T-cell (primary cell): ENCODE measurements around the gene NCOA7. TPM values are rescaled to one million over a fixed set of nuclear protein-coding genes. Genes with fewer than 3 reads are reported as not detected.
A peak's percentile ranks its signal among the peaks of the same experiment; 100 is the strongest.

Source experiments
- ATAC-seq, 4 experiments: fragments of 200-7000 bp in 3 of 4; fragments of 150-1000 bp in 1 of 4; cut with Tn5 transposase; replicated peaks in 1 of 4; 1 replicate in 3 of 4; 2 replicates in 1 of 4; pipeline ENCODE4 v1.10.0; 2021; ENCODE audit warnings: moderate library complexity in 3 of 4, mild to moderate bottlenecking in 2 of 4, moderate number of reproducible peaks in 1 of 4
- CTCF ChIA-PET, 2 donors: fragments of 300-600 bp; sonication (Branson Sonifier 250); formaldehyde crosslinking; loops; one replicate each; lab custom pipeline; 2022; ENCODE audit warnings: antibody characterized with exemption in 2 of 2; lab: Charles Lee
- POLR2A ChIA-PET, 2 donors: fragments of 300-600 bp; sonication (Branson Sonifier 250); formaldehyde crosslinking; loops; one replicate each; lab custom pipeline; 2022; ENCODE audit warnings: antibody characterized with exemption in 2 of 2; lab: Charles Lee
- DNase-seq, 35 experiments: peaks; one replicate each; pipeline versions ENCODE4 v3.0.0 to v3.0.0-alpha.2; 2013 to 2023
- H3K27ac ChIP-seq: one replicate; pipeline ENCODE4 v1.5.1; 2013; ENCODE audit warnings: low read length
- H3K27me3 ChIP-seq, 2 experiments: replicated peaks in 1 of 2; 1 replicate in 1 of 2; 2 replicates in 1 of 2; pipeline versions ENCODE4 v1.6.1 to v1.7.0; 2013; ENCODE audit warnings: low read length in 1 of 2, mixed read lengths in 1 of 2; ENCODE audit not compliant: control insufficient read depth in 2 of 2, insufficient read depth in 2 of 2; ENCODE audit errors: extremely low read depth in 1 of 2
- H3K36me3 ChIP-seq, 2 donors: 1 replicate in 1 of 2; 2 replicates in 1 of 2; pipeline versions ENCODE4 v1.6.1 to v1.7.0; 2013; ENCODE audit warnings: low read length in 1 of 2; ENCODE audit not compliant: control insufficient read depth in 2 of 2, insufficient read depth in 1 of 2; ENCODE audit errors: extremely low read depth in 1 of 2
- H3K4me1 ChIP-seq, 2 experiments: 1 replicate in 1 of 2; 2 replicates in 1 of 2; pipeline versions ENCODE4 v1.6.1 to v1.7.0; 2013; ENCODE audit warnings: low read length in 2 of 2, mixed read lengths in 1 of 2; ENCODE audit not compliant: insufficient read depth in 2 of 2, control insufficient read depth in 1 of 2; ENCODE audit errors: extremely low read depth in 1 of 2
- H3K4me3 ChIP-seq, 2 donors: 1 replicate in 1 of 2; 2 replicates in 1 of 2; pipeline versions ENCODE4 v1.5.1 to v1.7.0; 2013; ENCODE audit warnings: mild to moderate bottlenecking in 2 of 2, low read length in 1 of 2, moderate library complexity in 1 of 2; ENCODE audit not compliant: control insufficient read depth in 1 of 2; ENCODE audit errors: extremely low read depth in 1 of 2
- H3K9me3 ChIP-seq: 2 replicates; pipeline ENCODE4 v1.7.0; 2013
- H3K27ac Mint-ChIP-seq, 2 donors: one replicate each; pipeline ENCODE4 v1.8.0; 2020 to 2021; ENCODE audit warnings: mild to moderate bottlenecking in 2 of 2, mixed read lengths in 2 of 2
- H3K27me3 Mint-ChIP-seq, 2 donors: one replicate each; pipeline ENCODE4 v1.8.0; 2021 to 2022; ENCODE audit warnings: mixed read lengths in 2 of 2
- H3K36me3 Mint-ChIP-seq: one replicate; pipeline ENCODE4 v1.8.0; 2021; ENCODE audit warnings: mixed read lengths
- H3K4me1 Mint-ChIP-seq, 3 donors: one replicate each; pipeline ENCODE4 v1.8.0; 2020 to 2022; ENCODE audit warnings: mixed read lengths in 3 of 3, mild to moderate bottlenecking in 1 of 3
- H3K4me3 Mint-ChIP-seq, 3 donors: one replicate each; pipeline ENCODE4 v1.8.0; 2020 to 2022; ENCODE audit warnings: mild to moderate bottlenecking in 3 of 3, mixed read lengths in 3 of 3, moderate library complexity in 3 of 3
- H3K9me3 Mint-ChIP-seq, 3 donors: one replicate each; pipeline ENCODE4 v1.8.0; 2020 to 2022; ENCODE audit warnings: mixed read lengths in 3 of 3
- WGBS: methylation state at CpG from one replicate; pipeline ENCODE4 v1.1.5; 2013; ENCODE audit warnings: missing lambda C conversion rate; ENCODE audit not compliant: insufficient coverage; 5-methylcytosine and 5-hydroxymethylcytosine counted together
- total RNA-seq, 35 experiments: library from RNA in 6 of 35; stranded (reverse) in 6 of 35; fragments of 120-200 nt in 1 of 35; gene quantifications; one replicate each; pipeline versions ENCODE4 v1.2.1 to v1.2.4 and lab custom pipeline; 2013 to 2026

The NCOA7 gene
- total RNA-seq, 5 donors from 2014 or later (not counting 1 experiment from before 2014, with no cell fraction given) = 40.3 to 51.6 (median 46.4) TPM

GRCh38 chr6:125795301-125795700, 4.5 kb downstream of the NCOA7 start:
- Histone ChIP-seq H3K4me1 (peaks cover 2 to 12% of the 10 kb centered on the region in 2 experiments), H3K27me3 (no peaks in the 10 kb centered on the region), H3K36me3 (peaks cover 2 to 6% of the 10 kb centered on the region in 2 donors), H3K4me3 (no peak overlapping the region), H3K27ac (no peak overlapping the region), H3K9me3 (no peaks in the 10 kb centered on the region)
- no peaks in the 10 kb centered on the region for H3K27me3 Mint-ChIP-seq
- POLR2A ChIA-PET = interaction anchor here in 1 of 2 donors (0.5 to 0.6 kb wide), 2 partner anchors 134 to 152 kb away, joined by 3 to 10 read pairs; no protein-coding TSS in a partner anchor
- H3K9me3 Mint-ChIP-seq = no peaks in the 10 kb centered on the region
- peaks cover 21% of the 10 kb centered on the region for H3K36me3 Mint-ChIP-seq
- ATAC-seq = no peak
- no peak overlapping the region for H3K4me3 Mint-ChIP-seq
- no CpG with 5 or more reads among the region's 1 CpG for WGBS
- H3K4me1 Mint-ChIP-seq = peaks cover 60 to 64% (median 61%) of the 10 kb centered on the region in 3 donors
- no peak overlapping the region for H3K27ac Mint-ChIP-seq
- DNase-seq = no peak
- CTCF ChIA-PET = interaction anchor here (1.1 to 6.6 kb wide), 3 partner anchors 9 to 191 kb away, joined by 3 to 68 read pairs (median 3); partner anchors contain the start of genes HINT3 (in 1 of the 2) and TRMT11 (in 1 of the 2)

- Mint-ChIP-seq H3K4me3 (no peak overlapping the region), H3K4me1 (peaks cover 58 to 69% (median 64%) of the 10 kb centered on the region in 3 donors), H3K36me3 (peaks cover 27% of the 10 kb centered on the region), H3K27ac (no peak overlapping the region), H3K9me3 (no peaks in the 10 kb centered on the region), H3K27me3 (no peaks in the 10 kb centered on the region)
- WGBS = 100% methylated on average over 1 of the region's 3 CpGs
- ChIA-PET POLR2A (interaction anchor here in 1 of 2 donors (0.9 kb wide), 1 partner anchor 491 kb away, joined by 3 read pairs; no protein-coding TSS in a partner anchor), CTCF (no interaction called here)
- DNase-seq = no peak
- Histone ChIP-seq H3K9me3 (no peaks in the 10 kb centered on the region), H3K27ac (no peak overlapping the region), H3K4me3 (no peak overlapping the region), H3K36me3 (peaks cover 4 to 6% of the 10 kb centered on the region in 2 donors), H3K4me1 (peaks cover 2 to 5% of the 10 kb centered on the region in 2 experiments), H3K27me3 (no peaks in the 10 kb centered on the region)
- no peak for ATAC-seq
These were observed 6.5 kb downstream of the NCOA7 start for GRCh38 chr6:125797120-125797885.

GRCh38 chr6:125797886-125798444, 7.2 kb downstream of the NCOA7 start:
- ChIA-PET POLR2A (no interaction called here), CTCF (interaction anchor here in 1 of 2 donors (0.5 kb wide), 1 partner anchor 11 kb away, joined by 6 read pairs; no protein-coding TSS in a partner anchor)
- Histone ChIP-seq H3K36me3 (peaks cover 6% of the 10 kb centered on the region in 2 donors), H3K9me3 (no peaks in the 10 kb centered on the region), H3K27me3 (no peaks in the 10 kb centered on the region), H3K4me1 (peaks cover 2 to 5% of the 10 kb centered on the region in 2 experiments), H3K27ac (no peak overlapping the region), H3K4me3 (no peak overlapping the region)
- Mint-ChIP-seq H3K27me3 (no peaks in the 10 kb centered on the region), H3K4me1 (peaks cover 58 to 70% (median 64%) of the 10 kb centered on the region in 3 donors), H3K36me3 (peaks cover 29% of the 10 kb centered on the region), H3K27ac (no peak overlapping the region), H3K4me3 (no peak overlapping the region), H3K9me3 (no peaks in the 10 kb centered on the region)
- no peak for DNase-seq
- WGBS = 83% methylated on average over 2 of the region's 3 CpGs
- no peak for ATAC-seq

- H3K27me3 Mint-ChIP-seq = no peaks in the 10 kb centered on the region
- no peaks in the 10 kb centered on the region for H3K27me3 ChIP-seq
- H3K9me3 Mint-ChIP-seq = no peaks in the 10 kb centered on the region
- POLR2A ChIA-PET = interaction anchor here in 1 of 2 donors (0.6 kb wide), 1 partner anchor 14 kb away, joined by 3 read pairs; no protein-coding TSS in a partner anchor
- WGBS = 100% methylated on average over 1 of the region's 5 CpGs
- CTCF ChIA-PET = no interaction called here
- DNase-seq (no peak), ATAC-seq (no peak)
- H3K4me1 Mint-ChIP-seq = peaks cover 58 to 70% (median 63%) of the 10 kb centered on the region in 3 donors
- H3K4me3 ChIP-seq = no peak overlapping the region
- peaks cover 29% of the 10 kb centered on the region for H3K36me3 Mint-ChIP-seq
- H3K9me3 ChIP-seq = no peaks in the 10 kb centered on the region
- peaks cover 6% of the 10 kb centered on the region in 2 donors for H3K36me3 ChIP-seq
- H3K27ac ChIP-seq = no peak overlapping the region
- H3K4me1 ChIP-seq = peaks cover 2 to 5% of the 10 kb centered on the region in 2 experiments
- H3K4me3 Mint-ChIP-seq = no peak overlapping the region
- H3K27ac Mint-ChIP-seq = no peak overlapping the region
These were observed 8.2 kb downstream of the NCOA7 start for GRCh38 chr6:125798734-125799508.

- Mint-ChIP-seq H3K4me3 (no peak overlapping the region), H3K27me3 (no peaks in the 10 kb centered on the region), H3K27ac (peak overlapping the region in 1 of 2 donors; percentile 50), H3K36me3 (peaks cover 30% of the 10 kb centered on the region), H3K9me3 (no peaks in the 10 kb centered on the region), H3K4me1 (peaks cover 51 to 73% (median 63%) of the 10 kb centered on the region in 3 donors)
- peak overlapping the region; percentile 32 for H3K27ac ChIP-seq
- peaks cover 6% of the 10 kb centered on the region in 2 donors for H3K36me3 ChIP-seq
- CTCF ChIA-PET = interaction anchor here in 1 of 2 donors (0.6 to 1.7 kb wide), 2 partner anchors 11 to 76 kb away, joined by 3 to 14 read pairs; partner anchors contain the start of gene NCOA7
- WGBS = 85% methylated on average over 1 of the region's 2 CpGs
- peaks cover 5 to 6% of the 10 kb centered on the region in 2 experiments for H3K4me1 ChIP-seq
- DNase-seq (no peak), ATAC-seq (no peak)
- H3K27me3 ChIP-seq = no peaks in the 10 kb centered on the region
- POLR2A ChIA-PET = no interaction called here
- H3K4me3 ChIP-seq = no peak overlapping the region
- H3K9me3 ChIP-seq = no peaks in the 10 kb centered on the region
These were observed 11.6 kb downstream of the NCOA7 start for GRCh38 chr6:125802383-125802782.
